Gastrocnemius medialis (tissue), 4 donors: ENCODE results near the gene NLK.

Source experiments
- CTCF ChIP-seq, 5 experiments: fragments of 450-650 bp in 3 of 5; fragments of 200-600 bp in 2 of 5; sonication (generic) in 2 of 5; IDR thresholded peaks in 4 of 5; conservative IDR thresholded peaks in 1 of 5; 1 replicate in 4 of 5; 2 replicates in 1 of 5; pipeline ENCODE4 v1.5.1; 2016 to 2019; ENCODE audit warnings: antibody characterized with exemption in 5 of 5, mild to moderate bottlenecking in 3 of 5, moderate library complexity in 3 of 5
- POLR2A ChIP-seq, 2 donors: fragments of 450-650 bp; IDR thresholded peaks; one replicate each; pipeline ENCODE4 v1.6.1; 2017; ENCODE audit warnings: antibody characterized with exemption in 2 of 2, mild to moderate bottlenecking in 2 of 2, moderate library complexity in 2 of 2

GRCh38 chr17:28096756-28097155 is 54.3 kb downstream of the NLK start:
- TF ChIP-seq CTCF (IDR thresholded peaks at IDR 0.05 in 4 of 5, conservative IDR thresholded peaks at IDR 0.05 in 1 of 5) (no peak), POLR2A (IDR thresholded peaks at IDR 0.05) (no peak)
